Activated CD8-positive, alpha-beta memory T cell treated with anti-CD3 and anti-CD28 coated beads, Interleukin-2, amount 50 U/mL, for 4 hours (primary cell): ENCODE measurements around the gene MPPED2.
"Not testable (repeated sequence)": the region's sequence is repeated elsewhere in the genome, so short reads cannot be mapped to it uniquely, and the experiment has no call there.

ENCODE experiments used
- DNase-seq: peaks from one replicate; pipeline ENCODE4 v3.0.0-alpha.2; 2020

MPPED2 gene

GRCh38 chr11:30573951-30574350, 12.2 kb downstream of the MPPED2 start:
- no peak for DNase-seq

GRCh38 chr11:30568931-30569330, 17.2 kb downstream of the MPPED2 start:
- DNase-seq, result no peak

GRCh38 chr11:30567644-30568043, 18.5 kb downstream of the MPPED2 start:
- no peak for DNase-seq

- DNase-seq, result no peak
Observed at GRCh38 chr11:30567120-30567519, 19.0 kb downstream of the MPPED2 start.

GRCh38 chr11:30566482-30566881, 19.7 kb downstream of the MPPED2 start:
- DNase-seq, result no peak

GRCh38 chr11:30565027-30565426, 21.1 kb downstream of the MPPED2 start:
- DNase-seq, result no peak

- no peak for DNase-seq
Observed at GRCh38 chr11:30561691-30562415, 24.3 kb downstream of the MPPED2 start.

- DNase-seq, result no peak
Observed at GRCh38 chr11:30560206-30561106, 25.7 kb downstream of the MPPED2 start.

- DNase-seq, result no peak
Observed at GRCh38 chr11:30559004-30559403, 27.1 kb downstream of the MPPED2 start.

- DNase-seq, result not testable (repeated sequence)
Observed at GRCh38 chr11:30554587-30554986, 31.6 kb downstream of the MPPED2 start.

GRCh38 chr11:30553521-30554110, 32.5 kb downstream of the MPPED2 start:
- no peak for DNase-seq

- no peak for DNase-seq
Observed at GRCh38 chr11:30552839-30553238, 33.3 kb downstream of the MPPED2 start.

GRCh38 chr11:30550022-30550542, 36.1 kb downstream of the MPPED2 start:
- no peak for DNase-seq

- DNase-seq, result no peak
Observed at GRCh38 chr11:30549565-30549964, 36.6 kb downstream of the MPPED2 start.

GRCh38 chr11:30546334-30546733, 39.8 kb downstream of the MPPED2 start:
- no peak for DNase-seq

- DNase-seq, result no peak
Observed at GRCh38 chr11:30545507-30545906, 40.6 kb downstream of the MPPED2 start.

GRCh38 chr11:30543066-30543465, 43.1 kb downstream of the MPPED2 start:
- no peak for DNase-seq

- DNase-seq, result no peak
Observed at GRCh38 chr11:30540781-30541180, 45.4 kb downstream of the MPPED2 start.

GRCh38 chr11:30538251-30538650, 47.9 kb downstream of the MPPED2 start:
- DNase-seq, result no peak

- DNase-seq, result no peak
Observed at GRCh38 chr11:30535818-30536217, 50.3 kb downstream of the MPPED2 start.

GRCh38 chr11:30533445-30533947, 52.7 kb downstream of the MPPED2 start:
- no peak for DNase-seq

GRCh38 chr11:30527566-30527965, 58.6 kb downstream of the MPPED2 start:
- DNase-seq, result no peak

- no peak for DNase-seq
Observed at GRCh38 chr11:30526558-30526957, 59.6 kb downstream of the MPPED2 start.
